GM19099 (cell line): ENCODE results near the gene MMP28.

Experiments
- POLR2A ChIP-seq: IDR thresholded peaks from 3 replicates; pipeline ENCODE4 v1.6.1; 2011; ENCODE audit warnings: low read depth; ENCODE audit not compliant: insufficient read length; ENCODE audit errors: extremely low read depth

Gene MMP28

GRCh38 chr17:35795007-35795870 lies at the start of gene MMP28:
TSS of gene MMP28 (minus strand) at chr17:35795641. CDS start at chr17:35795377, 264 bp downstream.
- TF ChIP-seq POLR2A, result no peak

GRCh38 chr17:35844547-35844946 lies 49.1 kb upstream of the MMP28 start:
- TF ChIP-seq POLR2A, result no peak

GRCh38 chr17:35843698-35844097 lies 48.3 kb upstream of the MMP28 start:
- TF ChIP-seq POLR2A, result no peak

- TF ChIP-seq POLR2A, result no peak
Measured at GRCh38 chr17:35842239-35842638, 46.8 kb upstream of the MMP28 start.

GRCh38 chr17:35841505-35841904 lies 46.1 kb upstream of the MMP28 start:
- TF ChIP-seq POLR2A, result no peak

- no peak for TF ChIP-seq POLR2A
Measured at GRCh38 chr17:35841101-35841500, 45.7 kb upstream of the MMP28 start.

- no peak for TF ChIP-seq POLR2A
Measured at GRCh38 chr17:35825206-35825605, 29.8 kb upstream of the MMP28 start.

GRCh38 chr17:35821308-35821707 lies 25.9 kb upstream of the MMP28 start:
- no peak for TF ChIP-seq POLR2A

- no peak for TF ChIP-seq POLR2A
Measured at GRCh38 chr17:35819455-35819854, 24.0 kb upstream of the MMP28 start.

- TF ChIP-seq POLR2A, result no peak
Measured at GRCh38 chr17:35817196-35817595, 21.8 kb upstream of the MMP28 start.

- no peak for TF ChIP-seq POLR2A
Measured at GRCh38 chr17:35816723-35817122, 21.3 kb upstream of the MMP28 start.

GRCh38 chr17:35812456-35812855 lies 17.0 kb upstream of the MMP28 start:
- no peak for TF ChIP-seq POLR2A

- TF ChIP-seq POLR2A, result no peak
Measured at GRCh38 chr17:35811759-35812158, 16.3 kb upstream of the MMP28 start.

GRCh38 chr17:35809855-35810461 lies 14.5 kb upstream of the MMP28 start:
- no peak for TF ChIP-seq POLR2A

GRCh38 chr17:35808962-35809854 lies 13.8 kb upstream of the MMP28 start, which contains the start of gene TAF15:
TSS of gene TAF15 (plus strand) at chr17:35809484. CDS start at chr17:35809570, 86 bp downstream.
- TF ChIP-seq POLR2A, result peak; percentile 99
